ENCODE data around the gene DISP2.

Gene DISP2

GRCh38 chr15:40428185-40428584 is 70.2 kb downstream of the DISP2 start:
- DNase-seq: no peak

Measured in NCI-H187 (cell line).